ENCODE measurements around the gene COQ4.

DNA sequence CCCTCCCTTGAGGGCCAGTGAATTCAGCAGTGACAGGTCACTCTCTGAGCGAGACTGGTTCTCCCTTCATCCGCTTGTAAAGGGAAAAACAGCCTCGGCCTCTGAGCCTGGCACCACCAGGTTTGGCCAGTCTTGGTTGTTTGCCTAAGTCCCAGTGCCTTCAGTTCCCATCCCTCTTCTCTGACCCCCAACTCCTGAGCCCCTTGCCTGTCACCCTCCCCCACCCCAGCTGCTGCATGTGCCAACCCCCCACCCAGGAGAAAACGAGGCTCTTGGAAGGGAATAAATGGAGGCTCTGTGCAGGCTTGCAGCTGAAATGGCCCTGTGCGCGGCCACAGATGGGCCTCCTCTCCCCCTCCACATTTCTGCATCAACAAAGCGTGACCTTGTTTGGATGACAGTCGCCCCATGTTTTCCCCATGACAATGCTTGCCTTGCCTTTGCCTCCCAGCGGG is 51.6 kb downstream of the COQ4 start:
- TF ChIP-seq SIN3A (IDR thresholded peaks at IDR 0.05; ENCODE audit: borderline replicate concordance, insufficient read depth, low read length) (no peak), TAF1 (IDR thresholded peaks at IDR 0.05; ENCODE audit: borderline replicate concordance, insufficient read depth, low read length) (no peak)

Measured in PFSK-1 (cell line).